Transverse colon (tissue), 3 donors: ENCODE results near the gene EFCAB5.
"Not testable (repeated sequence)": the region's sequence is repeated elsewhere in the genome, so short reads cannot be mapped to it uniquely, and the experiment has no call there.

Experiments
- EP300 ChIP-seq: sonication (generic); formaldehyde crosslinking; IDR thresholded peaks from one replicate; pipeline ENCODE4 v1.6.1; 2017; ENCODE audit warnings: antibody characterized with exemption, low read depth
- TF ChIP-seq, protein P1 (sequence below), 5 experiments: fragments of 200-600 bp in 3 of 5; fragments of 450-650 bp in 2 of 5; sonication (generic) in 3 of 5; IDR thresholded peaks; 1 replicate in 2 of 5; 2 replicates in 3 of 5; pipeline ENCODE4 v1.5.1; 2016 to 2017; ENCODE audit warnings: antibody characterized with exemption in 5 of 5, inconsistent platforms in 3 of 5, mild to moderate bottlenecking in 2 of 5, moderate library complexity in 1 of 5

DNA sequence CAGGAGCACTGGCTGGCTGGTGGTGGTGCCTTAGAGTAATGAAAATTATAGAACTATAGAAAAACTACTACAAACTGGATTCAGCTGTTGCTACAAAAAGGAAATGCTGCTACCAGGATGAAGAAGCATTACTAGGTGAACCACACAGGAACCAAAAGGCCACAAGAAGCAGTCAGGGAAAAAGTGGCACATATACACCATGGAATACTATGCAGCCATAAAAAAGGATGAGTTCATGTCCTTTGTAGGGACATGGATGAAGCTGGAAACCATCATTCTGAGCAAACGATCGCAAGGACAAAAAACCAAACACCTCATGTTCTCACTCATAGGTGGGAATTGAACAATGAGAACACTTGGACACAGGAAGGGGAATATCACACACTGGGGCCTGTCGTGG is 5.5 kb upstream of the EFCAB5 start:
- TF ChIP-seq, protein P1, sequence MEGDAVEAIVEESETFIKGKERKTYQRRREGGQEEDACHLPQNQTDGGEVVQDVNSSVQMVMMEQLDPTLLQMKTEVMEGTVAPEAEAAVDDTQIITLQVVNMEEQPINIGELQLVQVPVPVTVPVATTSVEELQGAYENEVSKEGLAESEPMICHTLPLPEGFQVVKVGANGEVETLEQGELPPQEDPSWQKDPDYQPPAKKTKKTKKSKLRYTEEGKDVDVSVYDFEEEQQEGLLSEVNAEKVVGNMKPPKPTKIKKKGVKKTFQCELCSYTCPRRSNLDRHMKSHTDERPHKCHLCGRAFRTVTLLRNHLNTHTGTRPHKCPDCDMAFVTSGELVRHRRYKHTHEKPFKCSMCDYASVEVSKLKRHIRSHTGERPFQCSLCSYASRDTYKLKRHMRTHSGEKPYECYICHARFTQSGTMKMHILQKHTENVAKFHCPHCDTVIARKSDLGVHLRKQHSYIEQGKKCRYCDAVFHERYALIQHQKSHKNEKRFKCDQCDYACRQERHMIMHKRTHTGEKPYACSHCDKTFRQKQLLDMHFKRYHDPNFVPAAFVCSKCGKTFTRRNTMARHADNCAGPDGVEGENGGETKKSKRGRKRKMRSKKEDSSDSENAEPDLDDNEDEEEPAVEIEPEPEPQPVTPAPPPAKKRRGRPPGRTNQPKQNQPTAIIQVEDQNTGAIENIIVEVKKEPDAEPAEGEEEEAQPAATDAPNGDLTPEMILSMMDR (IDR thresholded peaks at IDR 0.05): not testable (repeated sequence)
- TF ChIP-seq EP300: not testable (repeated sequence)
